ENCODE data around the gene TSPAN5. TPM values are rescaled to one million over a fixed set of nuclear protein-coding genes. Genes with fewer than 3 reads are reported as not detected.

The TSPAN5 gene
- total and polyA plus RNA-seq, 9 of the 15 experiments (the other 6 are each of a cell fraction or from before 2014, with no cell fraction given): 0.58 to 6.6 (median 0.73) TPM

DNA sequence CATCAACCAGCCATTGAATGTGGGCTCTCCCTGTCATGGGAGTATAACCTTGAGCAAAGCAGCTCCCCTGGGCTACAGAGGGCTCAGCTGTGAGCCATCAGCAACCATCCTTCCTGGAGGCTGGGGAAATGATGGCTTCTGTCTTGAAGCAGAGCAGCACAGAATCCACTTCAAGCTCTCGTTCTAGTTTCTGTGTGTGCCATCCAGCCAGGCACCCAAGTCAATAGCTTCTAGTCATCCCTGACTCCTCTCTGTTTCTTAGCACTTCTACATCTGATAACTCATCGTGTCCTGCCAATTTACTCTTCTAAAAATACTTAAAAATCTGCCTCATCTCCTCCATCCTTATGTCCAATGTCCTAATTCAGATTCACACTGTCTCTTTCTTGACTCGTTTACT, 42.2 kb upstream of the TSPAN5 start:
- DNase-seq (ENCODE audit: extremely low read depth in 1 of 4, low spot score in 3 of 4): no peak
- 0% methylated on average over 3 of the region's 3 CpGs for WGBS (ENCODE audit: insufficient coverage, low coverage, missing lambda C conversion rate)
- H4K20me1 ChIP-seq (replicated peaks; ENCODE audit: control insufficient read depth, insufficient read depth, low read length): no peaks in the 10 kb centered on the region
- ChIA-PET POLR2A (interaction anchor here (0.7 kb wide), 1 partner anchor 35 kb away, joined by 3 read pairs; no protein-coding TSS in a partner anchor), CTCF (ENCODE audit: low intra/inter-chr PET ratio) (no interaction called here)
- H3K4me2 ChIP-seq (ENCODE audit: insufficient read depth, low read length): no peak overlapping the region
- no peaks in the 10 kb centered on the region for H3K79me2 ChIP-seq (ENCODE audit: control insufficient read depth, insufficient read depth, low read length)
- H3K27ac ChIP-seq (ENCODE audit: extremely low read depth, low read depth, low read length): no peak overlapping the region
- H3K27me3 ChIP-seq (ENCODE audit: control insufficient read depth in 2 of 2, insufficient read depth in 2 of 2, low read length in 2 of 2): no peaks in the 10 kb centered on the region
- no peak for ATAC-seq
- no peak for TF ChIP-seq BDP1 (IDR thresholded peaks at IDR 0.05; ENCODE audit: insufficient read depth, insufficient read length)
- TF ChIP-seq, protein P1, sequence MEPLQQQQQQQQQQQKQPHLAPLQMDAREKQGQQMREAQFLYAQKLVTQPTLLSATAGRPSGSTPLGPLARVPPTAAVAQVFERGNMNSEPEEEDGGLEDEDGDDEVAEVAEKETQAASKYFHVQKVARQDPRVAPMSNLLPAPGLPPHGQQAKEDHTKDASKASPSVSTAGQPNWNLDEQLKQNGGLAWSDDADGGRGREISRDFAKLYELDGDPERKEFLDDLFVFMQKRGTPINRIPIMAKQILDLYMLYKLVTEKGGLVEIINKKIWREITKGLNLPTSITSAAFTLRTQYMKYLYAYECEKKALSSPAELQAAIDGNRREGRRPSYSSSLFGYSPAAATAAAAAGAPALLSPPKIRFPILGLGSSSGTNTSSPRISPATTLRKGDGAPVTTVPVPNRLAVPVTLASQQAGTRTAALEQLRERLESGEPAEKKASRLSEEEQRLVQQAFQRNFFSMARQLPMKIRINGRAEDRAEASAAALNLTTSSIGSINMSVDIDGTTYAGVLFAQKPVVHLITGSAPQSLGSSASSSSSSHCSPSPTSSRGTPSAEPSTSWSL (CRISPR knock-in tag; IDR thresholded peaks at IDR 0.05; ENCODE audit: borderline replicate concordance): no peak
- TF ChIP-seq SNIP1 (IDR thresholded peaks at IDR 0.05; ENCODE audit: low read depth): no peak
- no peak for TF ChIP-seq DPF2 (IDR thresholded peaks at IDR 0.05)
- no peak for TF ChIP-seq CHD2 (IDR thresholded peaks at IDR 0.05; ENCODE audit: low read depth, low read length)
- no peak for TF ChIP-seq SPI1 (IDR thresholded peaks at IDR 0.05; ENCODE audit: borderline replicate concordance, low read depth, low read length)
- TF ChIP-seq, protein P2, sequence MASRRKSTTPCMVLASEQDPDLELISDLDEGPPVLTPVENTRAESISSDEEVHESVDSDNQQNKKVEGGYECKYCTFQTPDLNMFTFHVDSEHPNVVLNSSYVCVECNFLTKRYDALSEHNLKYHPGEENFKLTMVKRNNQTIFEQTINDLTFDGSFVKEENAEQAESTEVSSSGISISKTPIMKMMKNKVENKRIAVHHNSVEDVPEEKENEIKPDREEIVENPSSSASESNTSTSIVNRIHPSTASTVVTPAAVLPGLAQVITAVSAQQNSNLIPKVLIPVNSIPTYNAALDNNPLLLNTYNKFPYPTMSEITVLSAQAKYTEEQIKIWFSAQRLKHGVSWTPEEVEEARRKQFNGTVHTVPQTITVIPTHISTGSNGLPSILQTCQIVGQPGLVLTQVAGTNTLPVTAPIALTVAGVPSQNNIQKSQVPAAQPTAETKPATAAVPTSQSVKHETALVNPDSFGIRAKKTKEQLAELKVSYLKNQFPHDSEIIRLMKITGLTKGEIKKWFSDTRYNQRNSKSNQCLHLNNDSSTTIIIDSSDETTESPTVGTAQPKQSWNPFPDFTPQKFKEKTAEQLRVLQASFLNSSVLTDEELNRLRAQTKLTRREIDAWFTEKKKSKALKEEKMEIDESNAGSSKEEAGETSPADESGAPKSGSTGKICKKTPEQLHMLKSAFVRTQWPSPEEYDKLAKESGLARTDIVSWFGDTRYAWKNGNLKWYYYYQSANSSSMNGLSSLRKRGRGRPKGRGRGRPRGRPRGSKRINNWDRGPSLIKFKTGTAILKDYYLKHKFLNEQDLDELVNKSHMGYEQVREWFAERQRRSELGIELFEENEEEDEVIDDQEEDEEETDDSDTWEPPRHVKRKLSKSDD (conservative IDR thresholded peaks at IDR 0.05; ENCODE audit: low read length): no peak
- TF ChIP-seq, protein P3, sequence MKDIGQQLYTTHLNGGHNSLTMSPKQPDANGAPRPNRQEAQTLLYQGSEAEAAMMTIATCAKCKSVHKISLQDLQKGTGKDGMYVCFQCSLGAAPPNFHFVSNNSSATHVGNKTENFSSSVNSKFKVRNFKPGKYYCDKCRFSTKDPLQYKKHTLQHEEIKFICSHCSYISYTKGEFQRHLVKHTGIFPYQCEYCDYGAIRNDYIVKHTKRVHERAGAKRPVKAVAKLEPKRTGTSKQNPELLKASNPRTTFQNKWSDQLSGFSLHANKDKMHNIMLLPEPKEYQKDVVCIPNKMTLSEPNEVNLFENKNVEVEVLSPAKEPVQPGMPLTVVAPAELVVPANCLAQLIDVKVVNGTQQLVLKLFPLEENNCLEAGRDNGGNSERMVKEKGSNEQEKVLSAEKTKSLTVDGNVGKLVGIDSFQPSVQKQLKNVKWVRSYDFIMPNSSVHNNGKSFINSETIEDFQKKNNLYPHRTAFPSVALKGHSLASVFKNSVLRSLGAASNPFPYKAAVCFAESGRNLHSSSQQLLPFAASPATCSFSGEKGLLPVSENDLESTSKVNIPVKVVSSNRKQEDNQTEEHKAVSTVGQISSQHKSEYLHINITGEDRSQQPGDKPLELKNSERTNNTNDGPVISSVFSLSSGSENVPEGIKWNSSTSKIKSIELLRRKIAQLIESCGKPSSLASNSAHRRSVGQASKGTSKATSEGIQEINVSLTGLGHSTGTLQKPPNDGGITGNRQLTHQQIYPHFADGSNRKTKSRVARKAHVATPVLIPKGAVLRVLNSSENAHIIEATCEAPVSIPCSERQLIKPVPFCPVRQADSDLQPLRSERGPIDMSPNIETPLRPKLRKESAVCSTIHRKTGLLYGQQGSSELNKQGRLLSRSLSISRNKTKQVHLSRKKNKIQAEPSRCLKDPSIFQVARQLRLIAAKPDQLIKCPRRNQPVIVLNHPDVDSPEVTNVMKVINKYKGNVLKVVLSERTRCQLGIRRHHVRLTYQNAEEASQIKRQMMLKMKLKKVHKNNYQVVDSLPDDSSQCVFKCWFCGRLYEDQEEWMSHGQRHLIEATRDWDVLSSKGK (CRISPR knock-in tag; IDR thresholded peaks at IDR 0.05): no peak
- no TSS peak for BruUV-seq (replicated peaks)
- H2AFZ ChIP-seq (ENCODE audit: low read depth, low read length): no peak overlapping the region
- H3K9ac ChIP-seq (ENCODE audit: insufficient read depth in 1 of 2, low read depth in 2 of 2, low read length in 2 of 2): no peak overlapping the region
- in situ Hi-C loops (cut with MboI) (no loop called here), intact Hi-C loops (cut with micrococcal nuclease) (no loop called here)
- H3K4me1 ChIP-seq (replicated peaks in 1 of 2; ENCODE audit: control insufficient read depth in 2 of 2, insufficient read depth in 2 of 2, low read length in 2 of 2): no peaks in the 10 kb centered on the region
- H3K9me3 ChIP-seq (replicated peaks; ENCODE audit: control insufficient read depth, insufficient read depth, low read depth, low read length): no peaks in the 10 kb centered on the region; the same call in 1 of the 2 replicates
- H3K9me1 ChIP-seq (ENCODE audit: control insufficient read depth, insufficient read depth, low read length): no peaks in the 10 kb centered on the region
- no peaks in the 10 kb centered on the region for H3K36me3 ChIP-seq (ENCODE audit: control insufficient read depth, insufficient read depth, low read length)
- no peak for FAIRE-seq
- H3K4me3 ChIP-seq: no peak overlapping the region

All from K562 (cell line).